Measurements from ENCODE around the gene ANKRD16. TPM values are rescaled to one million over a fixed set of nuclear protein-coding genes. Genes with fewer than 3 reads are reported as not detected.
A peak's percentile ranks its signal among the peaks of the same experiment; 100 is the strongest.

The ANKRD16 gene
- total and polyA plus RNA-seq, 2 of the 13 experiments (the other 11 are each of a cell fraction or from before 2014, with no cell fraction given) = 8.0 to 11.4 TPM

- TF ChIP-seq ZBTB39 (CRISPR knock-in tag; IDR thresholded peaks at IDR 0.05) (no peak), CEBPB (IDR thresholded peaks at IDR 0.05; ENCODE audit: borderline replicate concordance, low read depth, low read length) (peak; percentile 92), SP4 (CRISPR knock-in tag; IDR thresholded peaks at IDR 0.05) (peak; percentile 44; the same call in 1 of the 2 replicates), ZFYVE20 (CRISPR knock-in tag; IDR thresholded peaks at IDR 0.05; ENCODE audit: borderline replicate concordance, low read depth) (no peak), ZNF713 (CRISPR knock-in tag; IDR thresholded peaks at IDR 0.05) (no peak), DRAP1 (CRISPR knock-in tag; IDR thresholded peaks at IDR 0.05) (no peak), POLR2A (IDR thresholded peaks at IDR 0.05; ENCODE audit: insufficient read depth in 1 of 2, low read depth in 2 of 2, low read length in 2 of 2) (peak; percentile 20 to 58; a peak in 2 of 4 replicates), TEF (CRISPR knock-in tag; IDR thresholded peaks at IDR 0.05) (peak; percentile 42; the same call in 1 of the 2 replicates), POLR2AphosphoS5 (IDR thresholded peaks at IDR 0.05; ENCODE audit: low read depth, low read length) (peak; percentile 25; the same call in 1 of the 2 replicates)
- TF ChIP-seq, protein P1, sequence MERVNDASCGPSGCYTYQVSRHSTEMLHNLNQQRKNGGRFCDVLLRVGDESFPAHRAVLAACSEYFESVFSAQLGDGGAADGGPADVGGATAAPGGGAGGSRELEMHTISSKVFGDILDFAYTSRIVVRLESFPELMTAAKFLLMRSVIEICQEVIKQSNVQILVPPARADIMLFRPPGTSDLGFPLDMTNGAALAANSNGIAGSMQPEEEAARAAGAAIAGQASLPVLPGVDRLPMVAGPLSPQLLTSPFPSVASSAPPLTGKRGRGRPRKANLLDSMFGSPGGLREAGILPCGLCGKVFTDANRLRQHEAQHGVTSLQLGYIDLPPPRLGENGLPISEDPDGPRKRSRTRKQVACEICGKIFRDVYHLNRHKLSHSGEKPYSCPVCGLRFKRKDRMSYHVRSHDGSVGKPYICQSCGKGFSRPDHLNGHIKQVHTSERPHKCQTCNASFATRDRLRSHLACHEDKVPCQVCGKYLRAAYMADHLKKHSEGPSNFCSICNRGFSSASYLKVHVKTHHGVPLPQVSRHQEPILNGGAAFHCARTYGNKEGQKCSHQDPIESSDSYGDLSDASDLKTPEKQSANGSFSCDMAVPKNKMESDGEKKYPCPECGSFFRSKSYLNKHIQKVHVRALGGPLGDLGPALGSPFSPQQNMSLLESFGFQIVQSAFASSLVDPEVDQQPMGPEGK (CRISPR knock-in tag; IDR thresholded peaks at IDR 0.05) = no peak
- TF ChIP-seq, protein P2, sequence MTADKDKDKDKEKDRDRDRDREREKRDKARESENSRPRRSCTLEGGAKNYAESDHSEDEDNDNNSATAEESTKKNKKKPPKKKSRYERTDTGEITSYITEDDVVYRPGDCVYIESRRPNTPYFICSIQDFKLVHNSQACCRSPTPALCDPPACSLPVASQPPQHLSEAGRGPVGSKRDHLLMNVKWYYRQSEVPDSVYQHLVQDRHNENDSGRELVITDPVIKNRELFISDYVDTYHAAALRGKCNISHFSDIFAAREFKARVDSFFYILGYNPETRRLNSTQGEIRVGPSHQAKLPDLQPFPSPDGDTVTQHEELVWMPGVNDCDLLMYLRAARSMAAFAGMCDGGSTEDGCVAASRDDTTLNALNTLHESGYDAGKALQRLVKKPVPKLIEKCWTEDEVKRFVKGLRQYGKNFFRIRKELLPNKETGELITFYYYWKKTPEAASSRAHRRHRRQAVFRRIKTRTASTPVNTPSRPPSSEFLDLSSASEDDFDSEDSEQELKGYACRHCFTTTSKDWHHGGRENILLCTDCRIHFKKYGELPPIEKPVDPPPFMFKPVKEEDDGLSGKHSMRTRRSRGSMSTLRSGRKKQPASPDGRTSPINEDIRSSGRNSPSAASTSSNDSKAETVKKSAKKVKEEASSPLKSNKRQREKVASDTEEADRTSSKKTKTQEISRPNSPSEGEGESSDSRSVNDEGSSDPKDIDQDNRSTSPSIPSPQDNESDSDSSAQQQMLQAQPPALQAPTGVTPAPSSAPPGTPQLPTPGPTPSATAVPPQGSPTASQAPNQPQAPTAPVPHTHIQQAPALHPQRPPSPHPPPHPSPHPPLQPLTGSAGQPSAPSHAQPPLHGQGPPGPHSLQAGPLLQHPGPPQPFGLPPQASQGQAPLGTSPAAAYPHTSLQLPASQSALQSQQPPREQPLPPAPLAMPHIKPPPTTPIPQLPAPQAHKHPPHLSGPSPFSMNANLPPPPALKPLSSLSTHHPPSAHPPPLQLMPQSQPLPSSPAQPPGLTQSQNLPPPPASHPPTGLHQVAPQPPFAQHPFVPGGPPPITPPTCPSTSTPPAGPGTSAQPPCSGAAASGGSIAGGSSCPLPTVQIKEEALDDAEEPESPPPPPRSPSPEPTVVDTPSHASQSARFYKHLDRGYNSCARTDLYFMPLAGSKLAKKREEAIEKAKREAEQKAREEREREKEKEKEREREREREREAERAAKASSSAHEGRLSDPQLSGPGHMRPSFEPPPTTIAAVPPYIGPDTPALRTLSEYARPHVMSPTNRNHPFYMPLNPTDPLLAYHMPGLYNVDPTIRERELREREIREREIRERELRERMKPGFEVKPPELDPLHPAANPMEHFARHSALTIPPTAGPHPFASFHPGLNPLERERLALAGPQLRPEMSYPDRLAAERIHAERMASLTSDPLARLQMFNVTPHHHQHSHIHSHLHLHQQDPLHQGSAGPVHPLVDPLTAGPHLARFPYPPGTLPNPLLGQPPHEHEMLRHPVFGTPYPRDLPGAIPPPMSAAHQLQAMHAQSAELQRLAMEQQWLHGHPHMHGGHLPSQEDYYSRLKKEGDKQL (CRISPR knock-in tag; IDR thresholded peaks at IDR 0.05; ENCODE audit: low read depth) = no peak
- TF ChIP-seq, protein P3, sequence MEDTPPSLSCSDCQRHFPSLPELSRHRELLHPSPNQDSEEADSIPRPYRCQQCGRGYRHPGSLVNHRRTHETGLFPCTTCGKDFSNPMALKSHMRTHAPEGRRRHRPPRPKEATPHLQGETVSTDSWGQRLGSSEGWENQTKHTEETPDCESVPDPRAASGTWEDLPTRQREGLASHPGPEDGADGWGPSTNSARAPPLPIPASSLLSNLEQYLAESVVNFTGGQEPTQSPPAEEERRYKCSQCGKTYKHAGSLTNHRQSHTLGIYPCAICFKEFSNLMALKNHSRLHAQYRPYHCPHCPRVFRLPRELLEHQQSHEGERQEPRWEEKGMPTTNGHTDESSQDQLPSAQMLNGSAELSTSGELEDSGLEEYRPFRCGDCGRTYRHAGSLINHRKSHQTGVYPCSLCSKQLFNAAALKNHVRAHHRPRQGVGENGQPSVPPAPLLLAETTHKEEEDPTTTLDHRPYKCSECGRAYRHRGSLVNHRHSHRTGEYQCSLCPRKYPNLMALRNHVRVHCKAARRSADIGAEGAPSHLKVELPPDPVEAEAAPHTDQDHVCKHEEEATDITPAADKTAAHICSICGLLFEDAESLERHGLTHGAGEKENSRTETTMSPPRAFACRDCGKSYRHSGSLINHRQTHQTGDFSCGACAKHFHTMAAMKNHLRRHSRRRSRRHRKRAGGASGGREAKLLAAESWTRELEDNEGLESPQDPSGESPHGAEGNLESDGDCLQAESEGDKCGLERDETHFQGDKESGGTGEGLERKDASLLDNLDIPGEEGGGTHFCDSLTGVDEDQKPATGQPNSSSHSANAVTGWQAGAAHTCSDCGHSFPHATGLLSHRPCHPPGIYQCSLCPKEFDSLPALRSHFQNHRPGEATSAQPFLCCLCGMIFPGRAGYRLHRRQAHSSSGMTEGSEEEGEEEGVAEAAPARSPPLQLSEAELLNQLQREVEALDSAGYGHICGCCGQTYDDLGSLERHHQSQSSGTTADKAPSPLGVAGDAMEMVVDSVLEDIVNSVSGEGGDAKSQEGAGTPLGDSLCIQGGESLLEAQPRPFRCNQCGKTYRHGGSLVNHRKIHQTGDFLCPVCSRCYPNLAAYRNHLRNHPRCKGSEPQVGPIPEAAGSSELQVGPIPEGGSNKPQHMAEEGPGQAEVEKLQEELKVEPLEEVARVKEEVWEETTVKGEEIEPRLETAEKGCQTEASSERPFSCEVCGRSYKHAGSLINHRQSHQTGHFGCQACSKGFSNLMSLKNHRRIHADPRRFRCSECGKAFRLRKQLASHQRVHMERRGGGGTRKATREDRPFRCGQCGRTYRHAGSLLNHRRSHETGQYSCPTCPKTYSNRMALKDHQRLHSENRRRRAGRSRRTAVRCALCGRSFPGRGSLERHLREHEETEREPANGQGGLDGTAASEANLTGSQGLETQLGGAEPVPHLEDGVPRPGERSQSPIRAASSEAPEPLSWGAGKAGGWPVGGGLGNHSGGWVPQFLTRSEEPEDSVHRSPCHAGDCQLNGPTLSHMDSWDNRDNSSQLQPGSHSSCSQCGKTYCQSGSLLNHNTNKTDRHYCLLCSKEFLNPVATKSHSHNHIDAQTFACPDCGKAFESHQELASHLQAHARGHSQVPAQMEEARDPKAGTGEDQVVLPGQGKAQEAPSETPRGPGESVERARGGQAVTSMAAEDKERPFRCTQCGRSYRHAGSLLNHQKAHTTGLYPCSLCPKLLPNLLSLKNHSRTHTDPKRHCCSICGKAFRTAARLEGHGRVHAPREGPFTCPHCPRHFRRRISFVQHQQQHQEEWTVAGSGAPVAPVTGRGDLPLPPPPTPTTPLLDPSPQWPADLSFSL (CRISPR knock-in tag; IDR thresholded peaks at IDR 0.05) = peak; percentile 76; the same call in 1 of the 2 replicates
Observed at GRCh38 chr10:5888351-5888750, 1.3 kb downstream of the ANKRD16 start (continued).
